Measurements from ENCODE around the gene NINJ2. TPM values are rescaled to one million over a fixed set of nuclear protein-coding genes. Genes with fewer than 3 reads are reported as not detected.

NINJ2 gene
- total RNA-seq, 1 donor from 2014 or later = not detected

GRCh38 chr12:552466-552865 is 110.8 kb downstream of the NINJ2 start:
- no peak overlapping the region for H3K4me3 ChIP-seq (ENCODE audit: insufficient read depth, low read depth, low read length)

GRCh38 chr12:550473-551260 is 112.6 kb downstream of the NINJ2 start:
- H3K27ac ChIP-seq (ENCODE audit: low read depth, low read length) = no peak overlapping the region
- no peaks in the 10 kb centered on the region for H4K20me1 ChIP-seq (ENCODE audit: insufficient read depth, low read length)
- DNase-seq (ENCODE audit: low read depth) (no peak), FAIRE-seq (no peak)
- Mint-ChIP-seq H3K27me3 (ENCODE audit: low read depth, unreplicated experiment) (peaks cover 27% of the 10 kb centered on the region), H3K9me3 (ENCODE audit: unreplicated experiment) (peaks cover 2% of the 10 kb centered on the region), H3K4me1 (ENCODE audit: low read depth, unreplicated experiment) (no peaks in the 10 kb centered on the region), H3K27ac (ENCODE audit: unreplicated experiment) (no peak overlapping the region), H3K4me3 (ENCODE audit: unreplicated experiment) (no peak overlapping the region), H3K36me3 (ENCODE audit: low read depth, unreplicated experiment) (peaks cover 6% of the 10 kb centered on the region)
- H3K4me3 ChIP-seq (ENCODE audit: insufficient read depth, low read depth, low read length) = no peak overlapping the region
- H3K79me2 ChIP-seq (ENCODE audit: insufficient read depth, low read length) = no peaks in the 10 kb centered on the region
- no peaks in the 10 kb centered on the region for H3K9me3 ChIP-seq (ENCODE audit: insufficient read depth, low read depth, low read length)
- no peak for TF ChIP-seq EZH2 (IDR thresholded peaks at IDR 0.05; ENCODE audit: insufficient read depth, low read length)
- TF ChIP-seq CTCF (IDR thresholded peaks at IDR 0.05; ENCODE audit: insufficient read depth, low read depth, low read length) = no peak
- H3K27me3 ChIP-seq (ENCODE audit: insufficient read depth, low read length) = peaks cover 33% of the 10 kb centered on the region
- no peak overlapping the region for H2AFZ ChIP-seq (ENCODE audit: low read depth, low read length)
- no peak overlapping the region for H3K9ac ChIP-seq (ENCODE audit: low read length)
- no peaks in the 10 kb centered on the region for H3K36me3 ChIP-seq (ENCODE audit: insufficient read depth, low read length)
- no peak overlapping the region for H3K4me2 ChIP-seq (ENCODE audit: low read length)
- no peaks in the 10 kb centered on the region for H3K4me1 ChIP-seq (ENCODE audit: insufficient read depth, low read length)

More at GRCh38 chr12:552466-552865, 110.8 kb downstream of the NINJ2 start:
- Histone ChIP-seq H3K9me3 (ENCODE audit: insufficient read depth, low read depth, low read length) (no peaks in the 10 kb centered on the region), H3K4me2 (ENCODE audit: low read length) (no peak overlapping the region), H3K79me2 (ENCODE audit: insufficient read depth, low read length) (no peaks in the 10 kb centered on the region), H3K9ac (ENCODE audit: low read length) (no peak overlapping the region), H3K36me3 (ENCODE audit: insufficient read depth, low read length) (no peaks in the 10 kb centered on the region), H2AFZ (ENCODE audit: low read depth, low read length) (no peak overlapping the region), H4K20me1 (ENCODE audit: insufficient read depth, low read length) (no peaks in the 10 kb centered on the region), H3K4me1 (ENCODE audit: insufficient read depth, low read length) (no peaks in the 10 kb centered on the region), H3K27ac (ENCODE audit: low read depth, low read length) (no peak overlapping the region), H3K27me3 (ENCODE audit: insufficient read depth, low read length) (peaks cover 36% of the 10 kb centered on the region)
- TF ChIP-seq EZH2 (IDR thresholded peaks at IDR 0.05; ENCODE audit: insufficient read depth, low read length) (no peak), CTCF (IDR thresholded peaks at IDR 0.05; ENCODE audit: insufficient read depth, low read depth, low read length) (no peak)
- H3K9me3 Mint-ChIP-seq (ENCODE audit: unreplicated experiment) = peaks cover 2% of the 10 kb centered on the region
- no peak for DNase-seq (ENCODE audit: low read depth)
- H3K27ac Mint-ChIP-seq (ENCODE audit: unreplicated experiment) = no peak overlapping the region
- H3K27me3 Mint-ChIP-seq (ENCODE audit: low read depth, unreplicated experiment) = peaks cover 31% of the 10 kb centered on the region
- no peak overlapping the region for H3K4me3 Mint-ChIP-seq (ENCODE audit: unreplicated experiment)
- H3K36me3 Mint-ChIP-seq (ENCODE audit: low read depth, unreplicated experiment) = peaks cover 6% of the 10 kb centered on the region
- FAIRE-seq = no peak
- no peaks in the 10 kb centered on the region for H3K4me1 Mint-ChIP-seq (ENCODE audit: low read depth, unreplicated experiment)

DNA sequence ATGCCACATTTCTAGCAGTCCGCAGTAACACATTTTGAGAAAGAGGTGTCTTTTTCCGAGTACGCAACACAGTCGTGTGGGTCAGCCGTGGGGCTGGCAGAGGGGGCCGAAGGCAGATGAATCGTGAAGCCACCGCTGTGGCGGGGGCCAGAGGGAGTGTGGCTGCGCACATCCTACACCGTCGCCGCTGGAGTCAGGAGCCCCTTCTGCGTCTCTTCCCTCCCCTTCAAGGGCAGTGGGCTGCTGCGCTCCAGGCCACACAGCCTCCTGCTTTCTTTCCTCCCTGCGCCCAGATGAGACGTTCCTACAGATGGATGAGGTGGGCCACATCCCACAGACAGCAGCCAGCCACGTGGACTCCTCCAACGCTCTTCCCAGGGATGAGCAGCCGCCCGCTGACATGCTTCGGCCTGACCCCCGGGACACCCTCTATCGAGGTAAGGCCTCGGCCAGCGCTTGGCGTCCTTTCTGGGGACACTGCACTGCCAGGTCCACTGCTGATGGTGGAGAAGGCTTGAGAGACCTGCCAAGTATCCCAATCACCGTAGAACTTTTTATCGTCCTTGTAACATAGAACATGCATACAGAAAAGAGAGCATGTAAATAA is 113.7 kb downstream of the NINJ2 start:
- no peak overlapping the region for H3K4me3 ChIP-seq (ENCODE audit: insufficient read depth, low read depth, low read length)
- Mint-ChIP-seq H3K27ac (ENCODE audit: unreplicated experiment) (no peak overlapping the region), H3K4me1 (ENCODE audit: low read depth, unreplicated experiment) (no peaks in the 10 kb centered on the region), H3K36me3 (ENCODE audit: low read depth, unreplicated experiment) (peaks cover 4% of the 10 kb centered on the region), H3K27me3 (ENCODE audit: low read depth, unreplicated experiment) (peaks cover 34% of the 10 kb centered on the region), H3K9me3 (ENCODE audit: unreplicated experiment) (peaks cover 2% of the 10 kb centered on the region), H3K4me3 (ENCODE audit: unreplicated experiment) (no peak overlapping the region)
- no peaks in the 10 kb centered on the region for H3K36me3 ChIP-seq (ENCODE audit: insufficient read depth, low read length)
- no peak for FAIRE-seq
- no peaks in the 10 kb centered on the region for H4K20me1 ChIP-seq (ENCODE audit: insufficient read depth, low read length)
- no peak overlapping the region for H3K4me2 ChIP-seq (ENCODE audit: low read length)
- H3K9ac ChIP-seq (ENCODE audit: low read length) = no peak overlapping the region
- no peaks in the 10 kb centered on the region for H3K79me2 ChIP-seq (ENCODE audit: insufficient read depth, low read length)
- no peak for TF ChIP-seq CTCF (IDR thresholded peaks at IDR 0.05; ENCODE audit: insufficient read depth, low read depth, low read length)
- no peak for TF ChIP-seq EZH2 (IDR thresholded peaks at IDR 0.05; ENCODE audit: insufficient read depth, low read length)
- no peak overlapping the region for H2AFZ ChIP-seq (ENCODE audit: low read depth, low read length)
- H3K27me3 ChIP-seq (ENCODE audit: insufficient read depth, low read length) = peaks cover 43% of the 10 kb centered on the region
- no peak overlapping the region for H3K27ac ChIP-seq (ENCODE audit: low read depth, low read length)
- no peak for DNase-seq (ENCODE audit: low read depth)
- H3K4me1 ChIP-seq (ENCODE audit: insufficient read depth, low read length) = no peaks in the 10 kb centered on the region
- H3K9me3 ChIP-seq (ENCODE audit: insufficient read depth, low read depth, low read length) = no peaks in the 10 kb centered on the region

Data from astrocyte (in vitro differentiated cells and primary cell).